H1 (cell line): ENCODE results near the gene SIRPB1. TPM values are rescaled to one million over a fixed set of nuclear protein-coding genes. Genes with fewer than 3 reads are reported as not detected.

Source experiments
- CTCF ChIA-PET: fragments of 300-600 bp; sonication (Branson Sonifier 250); formaldehyde crosslinking; loops from one replicate; lab custom pipeline; 2021; ENCODE audit not compliant: partially characterized antibody; lab: Charles Lee
- POLR2A ChIA-PET: fragments of 300-600 bp; sonication (Branson Sonifier 250); formaldehyde crosslinking; loops from one replicate; lab custom pipeline; 2021; ENCODE audit warnings: inconsistent platforms; ENCODE audit not compliant: partially characterized antibody; lab: Charles Lee
- DNase-seq, 2 experiments: peaks; one replicate each; pipeline versions ENCODE4 v3.0.0 to v3.0.0-alpha.2; 2010 to 2022; ENCODE audit warnings: low spot score in 2 of 2, low read depth in 1 of 2, mixed read lengths in 1 of 2
- FAIRE-seq: peaks from 2 replicates; lab custom pipeline; 2011; peaks lifted over from hg19 to GRCh38; lab: Jason Lieb, UNC
- H2AFZ ChIP-seq: 2 replicates; pipeline ENCODE4 v1.8.1; 2012; ENCODE audit warnings: low read length, inconsistent platforms
- H2AK5ac ChIP-seq: 2 replicates; pipeline ENCODE4 v1.6.1; 2013; ENCODE audit warnings: low read depth, low read length
- H2BK120ac ChIP-seq: replicated peaks from 2 replicates; pipeline ENCODE3; 2013; ENCODE audit warnings: low read depth, low read length, inconsistent platforms
- H2BK12ac ChIP-seq: 2 replicates; pipeline ENCODE4 v1.6.1; 2013; ENCODE audit warnings: low read depth, low read length
- H2BK15ac ChIP-seq: 2 replicates; pipeline ENCODE4 v1.6.1; 2013; ENCODE audit warnings: low read length
- H2BK20ac ChIP-seq: 2 replicates; pipeline ENCODE4 v1.6.1; 2013; ENCODE audit warnings: low read length
- H2BK5ac ChIP-seq: 2 replicates; pipeline ENCODE4 v1.6.1; 2013; ENCODE audit warnings: low read depth, low read length
- H3K14ac ChIP-seq: 2 replicates; pipeline ENCODE4 v1.6.1; 2013; ENCODE audit warnings: inconsistent platforms; ENCODE audit not compliant: insufficient read length
- H3K18ac ChIP-seq: 2 replicates; pipeline ENCODE4 v1.6.1; 2013; ENCODE audit warnings: low read length; ENCODE audit errors: extremely low read depth
- H3K23ac ChIP-seq: 2 replicates; pipeline ENCODE4 v1.6.1; 2013; ENCODE audit warnings: inconsistent platforms; ENCODE audit not compliant: insufficient read length
- H3K23me2 ChIP-seq: 2 replicates; pipeline ENCODE4 v1.6.1; 2013; ENCODE audit warnings: low read depth, low read length
- H3K27ac ChIP-seq: 2 replicates; pipeline ENCODE4 v1.6.1; 2011; ENCODE audit warnings: low read depth, low read length, inconsistent platforms
- H3K27me3 ChIP-seq, 4 experiments: replicated peaks in 1 of 4; 1 replicate in 1 of 4; 2 replicates in 3 of 4; pipeline versions ENCODE4 v1.6.1 to v1.8.1; 2011 to 2013; ENCODE audit warnings: low read length in 3 of 4, mild to moderate bottlenecking in 3 of 4, inconsistent platforms in 2 of 4, mixed read lengths in 2 of 4, moderate library complexity in 1 of 4; ENCODE audit not compliant: control insufficient read depth in 3 of 4, insufficient read depth in 3 of 4; ENCODE audit errors: extremely low read depth in 1 of 4
- H3K36me3 ChIP-seq, 4 experiments: 2 replicates each; pipeline versions ENCODE4 v1.6.1 to v1.8.1; 2011 to 2013; ENCODE audit warnings: mild to moderate bottlenecking in 4 of 4, low read length in 3 of 4, moderate library complexity in 2 of 4, control low read depth in 1 of 4, inconsistent platforms in 1 of 4; ENCODE audit not compliant: insufficient read depth in 4 of 4, control insufficient read depth in 2 of 4
- H3K4ac ChIP-seq: replicated peaks from 2 replicates; pipeline ENCODE3; 2013; ENCODE audit warnings: low read length, low read depth, mixed read lengths, inconsistent platforms; ENCODE audit not compliant: insufficient read length
- H3K4me1 ChIP-seq, 4 experiments: replicated peaks in 1 of 4; 1 replicate in 1 of 4; 2 replicates in 3 of 4; pipeline versions ENCODE4 v1.6.1 to v1.8.1; 2011 to 2013; ENCODE audit warnings: low read length in 3 of 4, inconsistent platforms in 2 of 4, mixed read lengths in 1 of 4; ENCODE audit not compliant: insufficient read depth in 4 of 4, control insufficient read depth in 3 of 4
- H3K4me2 ChIP-seq, 2 experiments: 2 replicates each; pipeline versions ENCODE4 v1.6.1 to v1.8.1; 2011 to 2013; ENCODE audit warnings: low read depth in 2 of 2, low read length in 2 of 2, control low read depth in 1 of 2, inconsistent platforms in 1 of 2, mild to moderate bottlenecking in 1 of 2; ENCODE audit not compliant: insufficient read depth in 1 of 2
- H3K4me3 ChIP-seq, 4 experiments: fragments of 200-600, 300-600 bp in 1 of 4; sonication (generic), shearing (Covaris generic), sonication (Bioruptor Twin) in 1 of 4; 2 replicates each; pipeline versions ENCODE4 v1.5.1 to v1.8.1; 2011 to 2016; ENCODE audit warnings: low read length in 4 of 4, low read depth in 3 of 4, control low read depth in 2 of 4, inconsistent platforms in 2 of 4, mild to moderate bottlenecking in 2 of 4, mixed read lengths in 1 of 4, moderate library complexity in 1 of 4; ENCODE audit not compliant: insufficient read depth in 2 of 4; ENCODE audit errors: extremely low read depth in 1 of 4
- H3K56ac ChIP-seq: replicated peaks from 2 replicates; pipeline ENCODE3; 2013; ENCODE audit warnings: low read depth, mild to moderate bottlenecking, mixed read lengths, low read length, inconsistent platforms; ENCODE audit not compliant: insufficient read length
- H3K79me1 ChIP-seq: 2 replicates; pipeline ENCODE4 v1.6.1; 2013; ENCODE audit warnings: low read depth, low read length, control low read depth
- H3K79me2 ChIP-seq, 2 experiments: 2 replicates each; pipeline versions ENCODE4 v1.6.1 to v1.8.1; 2012 to 2013; ENCODE audit warnings: low read length in 2 of 2, mild to moderate bottlenecking in 2 of 2, inconsistent platforms in 1 of 2; ENCODE audit not compliant: insufficient read depth in 2 of 2, control insufficient read depth in 1 of 2
- H3K9ac ChIP-seq, 4 experiments: replicated peaks in 1 of 4; 1 replicate in 1 of 4; 2 replicates in 3 of 4; pipeline versions ENCODE4 v1.6.1 to v1.8.1; 2011 to 2013; ENCODE audit warnings: low read depth in 3 of 4, low read length in 3 of 4, control low read depth in 2 of 4, mild to moderate bottlenecking in 2 of 4, moderate library complexity in 2 of 4, inconsistent platforms in 1 of 4; ENCODE audit errors: extremely low read depth in 1 of 4
- H3K9me3 ChIP-seq, 2 experiments: 2 replicates each; pipeline versions ENCODE4 v1.6.1 to v1.8.1; 2012 to 2013; ENCODE audit warnings: mild to moderate bottlenecking in 2 of 2, moderate library complexity in 2 of 2, control low read depth in 1 of 2, inconsistent platforms in 1 of 2, low read depth in 1 of 2, low read length in 1 of 2, mixed read lengths in 1 of 2; ENCODE audit not compliant: insufficient read depth in 2 of 2
- H4K20me1 ChIP-seq, 2 experiments: replicated peaks in 1 of 2; 2 replicates each; pipeline versions ENCODE3 to v1.8.1; 2011 to 2013; ENCODE audit warnings: inconsistent platforms in 2 of 2, low read length in 2 of 2, mild to moderate bottlenecking in 1 of 2; ENCODE audit not compliant: insufficient read depth in 2 of 2, control insufficient read depth in 1 of 2
- H4K5ac ChIP-seq: 2 replicates; pipeline ENCODE4 v1.6.1; 2013; ENCODE audit warnings: low read length, low read depth, mixed read lengths, inconsistent platforms; ENCODE audit not compliant: insufficient read length
- H4K8ac ChIP-seq: 2 replicates; pipeline ENCODE4 v1.8.0; 2013; ENCODE audit warnings: mild to moderate bottlenecking, moderate library complexity, low read length, inconsistent platforms; ENCODE audit not compliant: insufficient read depth; ENCODE audit errors: extremely low read depth
- H4K91ac ChIP-seq: replicated peaks from 2 replicates; pipeline ENCODE3; 2013; ENCODE audit warnings: low read length, mixed read lengths, inconsistent platforms; ENCODE audit not compliant: insufficient read length
- CBX5 ChIP-seq: fragments of 300-800, 300-1000 bp; sonication (generic); IDR thresholded peaks from 2 replicates; pipeline ENCODE4 v1.7.1; 2016; ENCODE audit warnings: antibody characterized with exemption, low read length, low read depth
- CEBPB ChIP-seq: IDR thresholded peaks from 2 replicates; pipeline ENCODE4 v1.6.1; 2012; ENCODE audit warnings: low read depth, low read length
- CHD1 ChIP-seq: IDR thresholded peaks from 2 replicates; pipeline ENCODE4 v1.6.1; 2012; ENCODE audit warnings: low read depth, low read length, improper control_type of control experiment
- EP300 ChIP-seq, 2 experiments: IDR thresholded peaks; 1 replicate in 1 of 2; 2 replicates in 1 of 2; pipeline ENCODE4 v1.6.1; 2011 to 2012; ENCODE audit warnings: low read depth in 2 of 2, low read length in 2 of 2, mild to moderate bottlenecking in 2 of 2, borderline replicate concordance in 1 of 2, inconsistent platforms in 1 of 2, moderate library complexity in 1 of 2
- FOSL1 ChIP-seq: IDR thresholded peaks from 2 replicates; pipeline ENCODE4 v1.6.1; 2011; ENCODE audit warnings: mild to moderate bottlenecking, low read depth, low read length, moderate library complexity; ENCODE audit not compliant: insufficient read depth
- JUND ChIP-seq: IDR thresholded peaks from 2 replicates; pipeline ENCODE4 v1.6.1; 2011; ENCODE audit warnings: mild to moderate bottlenecking, improper control_type of control experiment, low read length
- KDM4A ChIP-seq: IDR thresholded peaks from one replicate; pipeline ENCODE4 v1.7.1; 2012; ENCODE audit warnings: low read depth, mild to moderate bottlenecking, moderate library complexity, low read length, inconsistent platforms; ENCODE audit not compliant: severe bottlenecking
- RBBP5 ChIP-seq: IDR thresholded peaks from 2 replicates; pipeline ENCODE4 v1.7.1; 2012; ENCODE audit warnings: low read depth, mild to moderate bottlenecking, inconsistent platforms, low read length, moderate library complexity, borderline replicate concordance
- RFX5 ChIP-seq: IDR thresholded peaks from 2 replicates; pipeline ENCODE4 v1.6.1; 2011; ENCODE audit warnings: low read depth, low read length, improper control_type of control experiment, borderline replicate concordance
- RNF2 ChIP-seq: fragments of 200-900, 300-1000 bp; sonication (generic); IDR thresholded peaks from 2 replicates; pipeline ENCODE4 v1.7.1; 2016; ENCODE audit warnings: borderline replicate concordance, low read depth, mild to moderate bottlenecking, antibody characterized with exemption, low read length; ENCODE audit not compliant: poor library complexity, severe bottlenecking; ENCODE audit errors: missing control alignments
- SP1 ChIP-seq: IDR thresholded peaks from 2 replicates; pipeline ENCODE4 v1.6.1; 2011; ENCODE audit warnings: low read depth, low read length
- TBP ChIP-seq: IDR thresholded peaks from 2 replicates; pipeline ENCODE4 v1.6.1; 2011; ENCODE audit warnings: low read depth, low read length, improper control_type of control experiment
- TEAD4 ChIP-seq: IDR thresholded peaks from 2 replicates; pipeline ENCODE4 v1.6.1; 2012; ENCODE audit warnings: low read depth, low read length, inconsistent platforms, mixed read lengths
- WGBS, 2 experiments: shearing (Covaris generic) in 1 of 2; methylation state at CpG; one replicate each; pipeline versions ENCODE4 v1.1.6 to v1.1.7; 2013 to 2015; ENCODE audit warnings: low lambda C conversion rate in 2 of 2, mixed read lengths in 2 of 2, inconsistent platforms in 1 of 2, low coverage in 1 of 2, missing lambda C conversion rate in 1 of 2; ENCODE audit not compliant: insufficient replicate concordance in 2 of 2, insufficient coverage in 1 of 2, insufficient read length in 1 of 2; ENCODE audit errors: extremely low coverage in 1 of 2, missing lambda C conversion rate in 1 of 2; 5-methylcytosine and 5-hydroxymethylcytosine counted together
- polyA plus RNA-seq, 7 experiments: library from polyadenylated mRNA; depleted of rRNA in 3 of 7; stranded (reverse) in 5 of 7; unstranded in 2 of 7; fragments of >200 nt in 5 of 7; fragments of 200-250 nt in 2 of 7; gene quantifications; 1 replicate in 5 of 7; 2 replicates in 1 of 7; 4 replicates in 1 of 7; pipeline versions ENCODE4 v1.2.1 to v1.2.3, GENCODE V29; 2011 to 2013; ENCODE audit warnings: missing spikeins in 2 of 7, mixed read lengths in 2 of 7
- total RNA-seq: library from RNA; stranded (reverse); fragmentation: NEBNext Ultra II Directional; extraction: Animal tissue kit (Norgen Biotek cat#: 25700); gene quantifications from 2 replicates; pipeline ENCODE4 v1.2.1, GENCODE V29; 2021
- TF ChIP-seq, protein P1 (sequence below): IDR thresholded peaks from 2 replicates; pipeline ENCODE4 v1.6.1; 2012; ENCODE audit warnings: inconsistent platforms

Gene SIRPB1
- total and polyA plus RNA-seq, 2 of the 8 experiments (the other 6 are each of a cell fraction or from before 2014, with no cell fraction given) = 0.14 to 0.99 TPM

DNA sequence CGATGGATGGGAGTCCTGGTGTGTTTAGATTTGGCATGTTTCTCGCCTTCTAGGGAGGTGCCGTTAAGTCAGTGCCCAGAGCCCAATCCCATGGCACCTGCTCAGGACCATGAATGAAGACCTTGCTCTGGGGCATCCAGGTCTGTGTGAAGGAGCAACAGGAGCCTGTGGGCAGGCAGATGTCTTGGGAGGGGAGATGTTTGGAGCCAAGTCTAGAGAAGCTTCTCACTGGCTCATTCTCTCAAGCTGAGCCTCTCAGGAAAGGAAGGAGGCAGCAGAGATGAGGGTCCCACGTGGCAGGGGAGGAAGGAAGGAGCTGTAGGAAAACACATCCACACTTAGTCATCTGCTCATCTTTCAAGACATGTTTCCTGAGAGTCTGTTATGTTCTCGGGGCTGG is 9.5 kb upstream of the SIRPB1 start:
- Histone ChIP-seq H3K23ac (no peak overlapping the region), H2BK120ac (no peak overlapping the region), H4K91ac (no peak overlapping the region), H3K56ac (no peak overlapping the region), H3K9ac (no peak overlapping the region), H3K4ac (no peak overlapping the region), H2AK5ac (no peak overlapping the region), H3K79me1 (no peaks in the 10 kb centered on the region), H3K27me3 (no peaks in the 10 kb centered on the region), H4K5ac (no peak overlapping the region), H3K9me3 (no peaks in the 10 kb centered on the region), H2BK15ac (no peak overlapping the region; the same call in 1 of the 2 replicates), H3K4me2 (no peak overlapping the region), H3K18ac (no peak overlapping the region), H4K20me1 (no peaks in the 10 kb centered on the region), H3K4me1 (peaks cover 0 to 9% (median 2%) of the 10 kb centered on the region in 4 experiments; a peak in 3 of 7 replicates), H2BK12ac (0 out of 2 replicates have a peak overlapping the region, but pooled peaks have one; percentile 27), H3K27ac (no peak overlapping the region), H3K14ac (no peak overlapping the region), H3K79me2 (no peaks in the 10 kb centered on the region), H3K23me2 (no peaks in the 10 kb centered on the region), H2AFZ (no peak overlapping the region), H4K8ac (peak overlapping the region; percentile 7; the same call in 1 of the 2 replicates), H3K36me3 (no peaks in the 10 kb centered on the region), H3K4me3 (no peak overlapping the region), H2BK5ac (no peak overlapping the region), H2BK20ac (no peak overlapping the region)
- POLR2A ChIA-PET = no interaction called here
- WGBS, 2 experiments = 87% methylated on average over 4 of the region's 5 CpGs; no CpG with 5 or more reads in 1 of the 2 experiments
- FAIRE-seq (no peak), DNase-seq (no peak)
- CTCF ChIA-PET = interaction anchor here (0.9 kb wide), 1 partner anchor 61 kb away, joined by 4 read pairs; no protein-coding TSS in a partner anchor
- TF ChIP-seq CEBPB = no peak
- TF ChIP-seq SP1 = no peak
- TF ChIP-seq, protein P1, sequence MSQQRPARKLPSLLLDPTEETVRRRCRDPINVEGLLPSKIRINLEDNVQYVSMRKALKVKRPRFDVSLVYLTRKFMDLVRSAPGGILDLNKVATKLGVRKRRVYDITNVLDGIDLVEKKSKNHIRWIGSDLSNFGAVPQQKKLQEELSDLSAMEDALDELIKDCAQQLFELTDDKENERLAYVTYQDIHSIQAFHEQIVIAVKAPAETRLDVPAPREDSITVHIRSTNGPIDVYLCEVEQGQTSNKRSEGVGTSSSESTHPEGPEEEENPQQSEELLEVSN = no peak
- no peak for TF ChIP-seq RFX5
- no peak for TF ChIP-seq RBBP5
- no peak for TF ChIP-seq KDM4A
- TF ChIP-seq CHD1 = no peak
- TF ChIP-seq JUND = no peak
- no peak for TF ChIP-seq TBP
- no peak for TF ChIP-seq TEAD4
- TF ChIP-seq CBX5 = no peak
- no peak for TF ChIP-seq FOSL1
- TF ChIP-seq EP300 (IDR thresholded peaks at IDR 0.05; ENCODE audit: borderline replicate concordance in 1 of 2, low read depth in 2 of 2, low read length in 2 of 2) = no peak
- TF ChIP-seq RNF2 = no peak
